Keratinocyte (primary cell): ENCODE results near the gene CTNND2. TPM values are rescaled to one million over a fixed set of nuclear protein-coding genes. Genes with fewer than 3 reads are reported as not detected.

Experiments used
- DNase-seq: peaks from one replicate; pipeline ENCODE4 v3.0.0-alpha.2; 2011; ENCODE audit warnings: low read depth, missing footprints, low spot score
- FAIRE-seq: peaks from 2 replicates; lab custom pipeline; 2011; peaks lifted over from hg19 to GRCh38; lab: Jason Lieb, UNC
- H2AFZ ChIP-seq: 2 replicates; pipeline ENCODE4 v1.6.0; 2012; ENCODE audit warnings: low read length, control low read depth, inconsistent platforms; ENCODE audit not compliant: control insufficient read depth
- H3K27ac ChIP-seq: 2 replicates; pipeline ENCODE4 v1.5.1; 2011; ENCODE audit warnings: low read length; ENCODE audit not compliant: control insufficient read depth, insufficient read depth
- H3K27me3 ChIP-seq: 3 replicates; pipeline ENCODE4 v1.6.0; 2011; ENCODE audit warnings: low read length; ENCODE audit not compliant: control insufficient read depth, insufficient read depth; ENCODE audit errors: extremely low read depth
- H3K36me3 ChIP-seq, 2 experiments: 2 replicates in 1 of 2; 3 replicates in 1 of 2; pipeline ENCODE4 v1.5.1; 2011; ENCODE audit warnings: low read length in 2 of 2, mild to moderate bottlenecking in 1 of 2; ENCODE audit not compliant: control insufficient read depth in 2 of 2, insufficient read depth in 2 of 2; ENCODE audit errors: extremely low read depth in 1 of 2
- H3K4me1 ChIP-seq: 3 replicates; pipeline ENCODE4 v1.5.1; 2011; ENCODE audit warnings: low read length; ENCODE audit not compliant: control insufficient read depth, insufficient read depth; ENCODE audit errors: extremely low read depth
- H3K4me2 ChIP-seq: 3 replicates; pipeline ENCODE4 v1.6.0; 2011; ENCODE audit warnings: low read depth, low read length; ENCODE audit not compliant: control insufficient read depth, insufficient read depth; ENCODE audit errors: extremely low read depth
- H3K4me3 ChIP-seq, 3 experiments: fragments of 200-600 bp in 1 of 3; sonication (generic) in 1 of 3; 2 replicates in 2 of 3; 3 replicates in 1 of 3; pipeline ENCODE4 v1.5.1; 2011 to 2016; ENCODE audit warnings: low read length in 3 of 3, mild to moderate bottlenecking in 3 of 3, control low read depth in 2 of 3, inconsistent platforms in 1 of 3, low read depth in 1 of 3, mixed read lengths in 1 of 3, mixed run types in 1 of 3, moderate library complexity in 1 of 3; ENCODE audit not compliant: control insufficient read depth in 2 of 3, insufficient read depth in 2 of 3; ENCODE audit errors: extremely low read depth in 1 of 3
- H3K79me2 ChIP-seq: 2 replicates; pipeline ENCODE4 v1.6.0; 2012; ENCODE audit warnings: low read length; ENCODE audit not compliant: control insufficient read depth, insufficient read depth
- H3K9ac ChIP-seq: 3 replicates; pipeline ENCODE4 v1.6.0; 2011; ENCODE audit warnings: low read length; ENCODE audit not compliant: control insufficient read depth, insufficient read depth; ENCODE audit errors: extremely low read depth
- H3K9me1 ChIP-seq: 3 replicates; pipeline ENCODE4 v1.6.0; 2011; ENCODE audit warnings: low read length; ENCODE audit not compliant: control insufficient read depth, insufficient read depth; ENCODE audit errors: extremely low read depth
- H3K9me3 ChIP-seq: 2 replicates; pipeline ENCODE4 v1.5.1; 2012; ENCODE audit warnings: low read depth, low read length; ENCODE audit not compliant: control insufficient read depth
- H4K20me1 ChIP-seq: 3 replicates; pipeline ENCODE4 v1.6.0; 2011; ENCODE audit warnings: low read length; ENCODE audit not compliant: control insufficient read depth, insufficient read depth; ENCODE audit errors: extremely low read depth
- CTCF ChIP-seq, 3 experiments: IDR thresholded peaks in 1 of 3; conservative IDR thresholded peaks in 1 of 3; optimal IDR thresholded peaks in 1 of 3; 2 replicates in 2 of 3; 3 replicates in 1 of 3; pipeline versions ENCODE3 to v1.5.1; 2011; ENCODE audit warnings: low read length in 3 of 3, mild to moderate bottlenecking in 3 of 3, moderate library complexity in 2 of 3, control low read depth in 1 of 3, inconsistent platforms in 1 of 3; ENCODE audit not compliant: insufficient read depth in 2 of 3; ENCODE audit errors: extremely low read depth in 1 of 3
- EZH2 ChIP-seq: IDR thresholded peaks from one replicate; pipeline ENCODE4 v1.6.1; 2012; ENCODE audit warnings: inconsistent platforms, mild to moderate bottlenecking, low read length, moderate library complexity
- dilution Hi-C: fragments of 300-500 bp; cut with MboI; formaldehyde crosslinking; loops from one replicate; pipeline ENCODE4 v1.7.0; 2020; ENCODE audit warnings: low sequenced_read_pairs; ENCODE audit not compliant: extremely low pct_ligation_motif_present
- polyA plus RNA-seq, 5 experiments: library from polyadenylated mRNA; depleted of rRNA in 3 of 5; stranded (reverse) in 3 of 5; stranded (forward) in 1 of 5; unstranded in 1 of 5; fragments of >200 nt; gene quantifications; 1 replicate in 1 of 5; 2 replicates in 3 of 5; 3 replicates in 1 of 5; pipeline versions ENCODE4 v1.2.1 to v1.2.3, GENCODE V29; 2011 to 2012; ENCODE audit warnings: missing spikeins in 2 of 5, low read depth in 1 of 5, low replicate concordance in 1 of 5

Gene CTNND2
- polyA plus RNA-seq, 1 donor (not counting 4 experiments of a cell fraction or from before 2014, with no cell fraction given): not detected

GRCh38 chr5:11925701-11926100 lies 21.5 kb upstream of the CTNND2 start:
- Histone ChIP-seq H3K36me3 (no peaks in the 10 kb centered on the region), H3K4me1 (no peaks in the 10 kb centered on the region), H3K27me3 (no peaks in the 10 kb centered on the region), H4K20me1 (no peaks in the 10 kb centered on the region), H3K79me2 (no peaks in the 10 kb centered on the region), H3K9me1 (no peaks in the 10 kb centered on the region), H3K27ac (no peak overlapping the region), H3K9me3 (no peaks in the 10 kb centered on the region), H3K4me2 (no peak overlapping the region), H3K9ac (no peak overlapping the region), H2AFZ (no peak overlapping the region), H3K4me3 (no peak overlapping the region)
- DNase-seq (no peak), FAIRE-seq (no peak)
- dilution Hi-C loops: no loop called here
- TF ChIP-seq CTCF (optimal IDR thresholded peaks at IDR 0.05 in 1 of 3, IDR thresholded peaks at IDR 0.05 in 1 of 3, conservative IDR thresholded peaks at IDR 0.05 in 1 of 3; ENCODE audit: extremely low read depth in 1 of 3, insufficient read depth in 2 of 3, low read length in 3 of 3) (no peak), EZH2 (no peak)

- DNase-seq: no peak
- H2AFZ ChIP-seq: no peak overlapping the region
- no peak for TF ChIP-seq CTCF (optimal IDR thresholded peaks at IDR 0.05 in 1 of 3, IDR thresholded peaks at IDR 0.05 in 1 of 3, conservative IDR thresholded peaks at IDR 0.05 in 1 of 3; ENCODE audit: extremely low read depth in 1 of 3, insufficient read depth in 2 of 3, low read length in 3 of 3)
- TF ChIP-seq EZH2: no peak
- no peaks in the 10 kb centered on the region for H3K27me3 ChIP-seq
- H4K20me1 ChIP-seq: no peaks in the 10 kb centered on the region
- no peaks in the 10 kb centered on the region for H3K9me3 ChIP-seq
- no peak overlapping the region for H3K4me3 ChIP-seq
- FAIRE-seq: no peak
- no peak overlapping the region for H3K27ac ChIP-seq
- dilution Hi-C loops: no loop called here
- no peaks in the 10 kb centered on the region for H3K9me1 ChIP-seq
- no peak overlapping the region for H3K9ac ChIP-seq
- no peak overlapping the region for H3K4me2 ChIP-seq
- no peaks in the 10 kb centered on the region for H3K36me3 ChIP-seq
- no peaks in the 10 kb centered on the region for H3K4me1 ChIP-seq
- H3K79me2 ChIP-seq: no peaks in the 10 kb centered on the region
Observed at GRCh38 chr5:11922394-11922793, 18.1 kb upstream of the CTNND2 start.
